Astrocyte of the spinal cord (primary cell): ENCODE results near the gene CDC20.

ENCODE experiments used
- DNase-seq: peaks from one replicate; pipeline ENCODE4 v3.0.0; 2011; ENCODE audit warnings: low read depth, low spot score
- H3K4me3 ChIP-seq: 2 replicates; pipeline ENCODE4 v1.5.1; 2011; ENCODE audit warnings: low read depth, mild to moderate bottlenecking, low read length, moderate library complexity
- CTCF ChIP-seq: IDR thresholded peaks from 2 replicates; pipeline ENCODE4 v1.5.1; 2012; ENCODE audit warnings: low read depth, mild to moderate bottlenecking, low read length, inconsistent platforms
- in situ Hi-C: cut with HindIII; loops from 2 replicates; pipeline ENCODE4 v1.10.0; 2017; ENCODE audit warnings: low sequenced_read_pairs

The CDC20 gene

GRCh38 chr1:43339584-43340232, 19.1 kb upstream of the CDC20 start:
- no peak for TF ChIP-seq CTCF
- in situ Hi-C loops: no loop called here
- H3K4me3 ChIP-seq: no peak overlapping the region
- DNase-seq: no peak

DNA sequence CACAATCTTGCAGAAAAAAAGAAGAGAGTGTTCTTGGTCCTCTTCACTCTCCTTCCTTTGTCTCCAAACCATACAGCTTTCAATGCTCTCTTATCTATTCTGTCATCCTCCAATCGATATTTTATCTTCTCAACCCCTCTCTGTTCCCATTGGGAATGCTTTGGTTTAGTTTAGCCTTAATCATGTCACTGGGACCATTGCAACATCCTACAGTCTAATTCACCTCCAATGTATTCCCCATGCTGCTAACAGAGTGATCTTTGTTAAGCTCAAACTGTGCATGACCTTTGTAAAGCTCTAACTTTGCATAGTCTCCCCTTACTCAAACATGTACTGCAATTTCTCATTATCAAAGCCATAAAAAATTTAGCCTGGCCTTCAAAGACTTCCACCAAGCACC, 18.2 kb upstream of the CDC20 start:
- no peak for DNase-seq
- TF ChIP-seq CTCF: no peak
- no peak overlapping the region for H3K4me3 ChIP-seq
- in situ Hi-C loops: no loop called here

DNA sequence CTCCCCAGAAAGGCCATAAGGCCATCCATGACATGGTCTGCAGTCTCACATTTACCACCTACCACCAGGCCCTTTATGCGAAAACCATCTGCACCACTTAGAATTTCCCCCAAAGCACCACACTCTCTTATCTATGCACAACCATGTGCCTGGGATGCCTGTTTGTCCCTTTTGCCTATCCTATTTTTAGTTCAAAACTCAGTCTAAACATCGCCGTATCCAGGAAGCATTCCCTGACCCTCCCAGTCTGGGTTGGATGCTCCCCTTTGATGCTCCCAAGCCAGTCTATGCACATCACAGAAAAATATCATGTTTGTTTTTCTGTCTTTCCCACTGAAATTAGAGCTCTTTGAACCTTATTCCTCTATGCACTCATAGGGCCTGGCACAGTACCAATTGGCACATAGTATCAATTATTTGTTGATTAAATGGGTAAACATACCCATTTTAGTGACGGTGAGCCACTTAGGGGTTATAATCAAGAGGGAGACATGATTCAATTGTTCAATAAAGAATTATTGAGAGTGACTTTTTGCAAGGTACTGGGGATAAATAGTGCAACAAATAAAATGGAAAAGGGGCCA, 14.4 kb upstream of the CDC20 start:
- DNase-seq: no peak
- in situ Hi-C loops: no loop called here

GRCh38 chr1:43345120-43345519, 13.7 kb upstream of the CDC20 start:
- no peak overlapping the region for H3K4me3 ChIP-seq
- TF ChIP-seq CTCF: no peak
- no peak for DNase-seq
- in situ Hi-C loops: no loop called here

More for the DNA sequence above, 14.4 kb upstream of the CDC20 start:
- no peak for TF ChIP-seq CTCF
- H3K4me3 ChIP-seq: no peak overlapping the region

- H3K4me3 ChIP-seq: no peak overlapping the region
- TF ChIP-seq CTCF: no peak
- DNase-seq: no peak
- in situ Hi-C loops: no loop called here
These were observed 12.1 kb upstream of the CDC20 start for GRCh38 chr1:43346636-43347035.

DNA sequence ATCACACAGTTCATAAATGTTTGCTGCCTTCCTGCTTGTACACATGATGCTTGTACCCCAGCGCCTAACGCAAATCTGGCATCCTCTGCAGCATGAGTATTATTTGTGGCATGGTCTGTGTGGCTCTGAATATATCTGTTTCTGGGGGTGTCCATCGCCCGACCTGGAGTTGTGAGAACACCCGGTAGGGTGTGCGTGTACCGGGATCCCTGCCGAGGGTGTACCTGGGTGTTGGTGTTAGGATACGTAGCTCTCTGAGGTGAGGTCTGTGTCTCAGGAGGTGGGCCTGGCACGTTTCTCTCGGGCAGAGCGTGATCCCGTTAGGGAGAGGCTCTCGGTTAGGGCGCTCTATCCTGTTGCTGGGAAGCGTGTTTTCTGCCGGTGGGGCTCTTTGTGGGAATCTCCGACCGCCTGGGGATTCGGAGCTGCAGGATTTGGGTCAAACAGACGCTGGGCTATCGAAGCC, 10.4 kb upstream of the CDC20 start:
- DNase-seq: no peak
- peak overlapping the region; percentile 47 for H3K4me3 ChIP-seq
- in situ Hi-C loops: no loop called here
- TF ChIP-seq CTCF: no peak
